ENCODE measurements around the gene CRYGA. TPM values are rescaled to one million over a fixed set of nuclear protein-coding genes. Genes with fewer than 3 reads are reported as not detected.
A peak's percentile ranks its signal among the peaks of the same experiment; 100 is the strongest.
"Not testable (repeated sequence)": the region's sequence is repeated elsewhere in the genome, so short reads cannot be mapped to it uniquely, and the experiment has no call there.

Gene CRYGA
- total RNA-seq, 2 experiments from 2014 or later = not detected

- ChIA-PET CTCF (no interaction called here), POLR2A (no interaction called here)
- Mint-ChIP-seq H3K27me3 (peaks cover 11% of the 10 kb centered on the region), H3K36me3 (ENCODE audit: low read depth) (no peaks in the 10 kb centered on the region), H3K4me1 (peaks cover 7% of the 10 kb centered on the region), H3K27ac (no peak within 1 kb of the TSS), H3K4me3 (no peak within 1 kb of the TSS), H3K9me3 (no peaks in the 10 kb centered on the region)
- DNase-seq = no peak
These were observed 33.4 kb downstream of the CRYGA start, which contains the start of gene CRYGC for GRCh38 chr2:208129744-208130711. TSS of gene CRYGC (minus strand) at chr2:208129828. CDS start at chr2:208129792, 36 bp downstream.

- Mint-ChIP-seq H3K27ac (no peak overlapping the region), H3K36me3 (ENCODE audit: low read depth) (no peaks in the 10 kb centered on the region), H3K4me3 (no peak overlapping the region), H3K27me3 (peaks cover 25% of the 10 kb centered on the region), H3K9me3 (no peaks in the 10 kb centered on the region), H3K4me1 (peaks cover 8% of the 10 kb centered on the region)
- DNase-seq = no peak
- CTCF ChIA-PET = interaction anchor here (0.6 to 1.3 kb wide), 3 partner anchors 9 to 327 kb away, joined by 3 to 4 read pairs (median 3); no protein-coding TSS in a partner anchor
- POLR2A ChIA-PET = no interaction called here
These were observed 35.3 kb downstream of the CRYGA start for GRCh38 chr2:208128136-208128535.

- POLR2A ChIA-PET = no interaction called here
- CTCF ChIA-PET = interaction anchor here (1.0 kb wide), 1 partner anchor 381 kb away, joined by 3 read pairs; no protein-coding TSS in a partner anchor
- no peak for DNase-seq
- H3K9me3 Mint-ChIP-seq = no peaks in the 10 kb centered on the region
- no peaks in the 10 kb centered on the region for H3K36me3 Mint-ChIP-seq (ENCODE audit: low read depth)
- H3K27ac Mint-ChIP-seq = no peak overlapping the region
- H3K27me3 Mint-ChIP-seq = peaks cover 25% of the 10 kb centered on the region
- H3K4me3 Mint-ChIP-seq = no peak overlapping the region
- H3K4me1 Mint-ChIP-seq = peaks cover 8% of the 10 kb centered on the region
These were observed 36.3 kb downstream of the CRYGA start for GRCh38 chr2:208127090-208127489.

GRCh38 chr2:208125251-208125650, 38.1 kb downstream of the CRYGA start:
- Mint-ChIP-seq H3K9me3 (no peaks in the 10 kb centered on the region), H3K36me3 (ENCODE audit: low read depth) (no peaks in the 10 kb centered on the region), H3K27ac (no peak overlapping the region), H3K4me1 (peaks cover 8% of the 10 kb centered on the region), H3K27me3 (peaks cover 27% of the 10 kb centered on the region), H3K4me3 (no peak overlapping the region)
- POLR2A ChIA-PET = no interaction called here
- DNase-seq = no peak
- CTCF ChIA-PET = no interaction called here

GRCh38 chr2:208124013-208124715, 39.2 kb downstream of the CRYGA start, which contains the start of gene CRYGD:
TSS of gene CRYGD (minus strand) at chr2:208124524. CDS start at chr2:208124473, 51 bp downstream.
- peak within 1 kb of the TSS; percentile 42 for H3K4me3 Mint-ChIP-seq
- H3K27me3 Mint-ChIP-seq = peaks cover 27% of the 10 kb centered on the region
- POLR2A ChIA-PET; DNase-seq; CTCF ChIA-PET; H3K9me3 Mint-ChIP-seq; H3K27ac Mint-ChIP-seq; H3K4me1 Mint-ChIP-seq; H3K36me3 Mint-ChIP-seq (ENCODE audit: low read depth): not testable (repeated sequence)

- DNase-seq = no peak
- Mint-ChIP-seq H3K27me3 (peaks cover 27% of the 10 kb centered on the region), H3K27ac (no peak overlapping the region), H3K9me3 (no peaks in the 10 kb centered on the region), H3K4me1 (peaks cover 8% of the 10 kb centered on the region), H3K4me3 (no peak overlapping the region), H3K36me3 (ENCODE audit: low read depth) (no peaks in the 10 kb centered on the region)
- CTCF ChIA-PET = no interaction called here
- POLR2A ChIA-PET = no interaction called here
These were observed 41.1 kb downstream of the CRYGA start for GRCh38 chr2:208122248-208122647.

- Mint-ChIP-seq H3K4me3 (no peak overlapping the region), H3K9me3 (no peaks in the 10 kb centered on the region), H3K27ac (no peak overlapping the region), H3K36me3 (ENCODE audit: low read depth) (no peaks in the 10 kb centered on the region), H3K4me1 (peaks cover 3% of the 10 kb centered on the region), H3K27me3 (peaks cover 6% of the 10 kb centered on the region)
- POLR2A ChIA-PET = no interaction called here
- CTCF ChIA-PET = no interaction called here
- DNase-seq = no peak
These were observed 44.5 kb downstream of the CRYGA start for GRCh38 chr2:208118918-208119317.

- H3K4me1 Mint-ChIP-seq; POLR2A ChIA-PET; H3K27ac Mint-ChIP-seq; H3K9me3 Mint-ChIP-seq; H3K36me3 Mint-ChIP-seq (ENCODE audit: low read depth); CTCF ChIA-PET; H3K27me3 Mint-ChIP-seq; H3K4me3 Mint-ChIP-seq; DNase-seq: not testable (repeated sequence)
These were observed 46.0 kb downstream of the CRYGA start for GRCh38 chr2:208117390-208117789.

GRCh38 chr2:208112969-208113368, 50.4 kb downstream of the CRYGA start:
- Mint-ChIP-seq H3K36me3 (ENCODE audit: low read depth) (no peaks in the 10 kb centered on the region), H3K9me3 (no peaks in the 10 kb centered on the region), H3K27me3 (no peaks in the 10 kb centered on the region), H3K4me1 (no peaks in the 10 kb centered on the region), H3K4me3 (no peak overlapping the region), H3K27ac (no peak overlapping the region)
- POLR2A ChIA-PET = no interaction called here
- CTCF ChIA-PET = no interaction called here
- DNase-seq = no peak

GRCh38 chr2:208112273-208112745, 51.1 kb downstream of the CRYGA start:
- CTCF ChIA-PET; H3K27ac Mint-ChIP-seq; H3K4me1 Mint-ChIP-seq; H3K36me3 Mint-ChIP-seq (ENCODE audit: low read depth); DNase-seq; H3K4me3 Mint-ChIP-seq; H3K9me3 Mint-ChIP-seq; POLR2A ChIA-PET; H3K27me3 Mint-ChIP-seq: not testable (repeated sequence)

Other genes with a start within 250 kb of the CRYGA start
- 1 to 10 TPM; 6.7 to 7.7 TPM for gene PLEKHM3, start 138.1 kb downstream of the CRYGA start, total RNA-seq
- not detected for gene CRYGD, start 39.1 kb downstream of the CRYGA start, total RNA-seq
- gene CRYGC, start 33.8 kb downstream of the CRYGA start, total RNA-seq = not detected
- gene CRYGB, start 17.4 kb downstream of the CRYGA start, total RNA-seq = not detected
- gene C2orf80, start 26.4 kb upstream of the CRYGA start, total RNA-seq = not detected
- gene IDH1, start 91.5 kb upstream of the CRYGA start, total RNA-seq = 10 to 100 TPM; 25.1 to 27.3 TPM
- gene PIKFYVE, start 102.7 kb upstream of the CRYGA start, total RNA-seq = 10 to 100 TPM; 32.7 to 34.7 TPM
- gene PTH2R, start 243.2 kb upstream of the CRYGA start, total RNA-seq = under 1 TPM in 1 of 2 experiments, not detected in 1; 0.10 TPM

All from activated CD4-positive, alpha-beta T cell treated with anti-CD3 and anti-CD28 coated beads, Interleukin-2, amount 10 ng/mL, durations not matched to agents 7 days and 5 days (primary cell).